H1 (cell line): ENCODE measurements around the gene CDCA5. TPM values are rescaled to one million over a fixed set of nuclear protein-coding genes. Genes with fewer than 3 reads are reported as not detected.
A peak's percentile ranks its signal among the peaks of the same experiment; 100 is the strongest.

Experiments
- CTCF ChIA-PET: fragments of 300-600 bp; sonication (Branson Sonifier 250); formaldehyde crosslinking; loops from one replicate; lab custom pipeline; 2021; ENCODE audit not compliant: partially characterized antibody; lab: Charles Lee
- POLR2A ChIA-PET: fragments of 300-600 bp; sonication (Branson Sonifier 250); formaldehyde crosslinking; loops from one replicate; lab custom pipeline; 2021; ENCODE audit warnings: inconsistent platforms; ENCODE audit not compliant: partially characterized antibody; lab: Charles Lee
- DNase-seq, 2 experiments: peaks; one replicate each; pipeline versions ENCODE4 v3.0.0 to v3.0.0-alpha.2; 2010 to 2022; ENCODE audit warnings: low spot score in 2 of 2, low read depth in 1 of 2, mixed read lengths in 1 of 2
- FAIRE-seq: peaks from 2 replicates; lab custom pipeline; 2011; peaks lifted over from hg19 to GRCh38; lab: Jason Lieb, UNC
- H2AFZ ChIP-seq: 2 replicates; pipeline ENCODE4 v1.8.1; 2012; ENCODE audit warnings: low read length, inconsistent platforms
- H2AK5ac ChIP-seq: 2 replicates; pipeline ENCODE4 v1.6.1; 2013; ENCODE audit warnings: low read depth, low read length
- H2BK120ac ChIP-seq: replicated peaks from 2 replicates; pipeline ENCODE3; 2013; ENCODE audit warnings: low read depth, low read length, inconsistent platforms
- H2BK12ac ChIP-seq: 2 replicates; pipeline ENCODE4 v1.6.1; 2013; ENCODE audit warnings: low read depth, low read length
- H2BK15ac ChIP-seq: 2 replicates; pipeline ENCODE4 v1.6.1; 2013; ENCODE audit warnings: low read length
- H2BK20ac ChIP-seq: 2 replicates; pipeline ENCODE4 v1.6.1; 2013; ENCODE audit warnings: low read length
- H2BK5ac ChIP-seq: 2 replicates; pipeline ENCODE4 v1.6.1; 2013; ENCODE audit warnings: low read depth, low read length
- H3K14ac ChIP-seq: 2 replicates; pipeline ENCODE4 v1.6.1; 2013; ENCODE audit warnings: inconsistent platforms; ENCODE audit not compliant: insufficient read length
- H3K18ac ChIP-seq: 2 replicates; pipeline ENCODE4 v1.6.1; 2013; ENCODE audit warnings: low read length; ENCODE audit errors: extremely low read depth
- H3K23ac ChIP-seq: 2 replicates; pipeline ENCODE4 v1.6.1; 2013; ENCODE audit warnings: inconsistent platforms; ENCODE audit not compliant: insufficient read length
- H3K23me2 ChIP-seq: 2 replicates; pipeline ENCODE4 v1.6.1; 2013; ENCODE audit warnings: low read depth, low read length
- H3K27ac ChIP-seq: 2 replicates; pipeline ENCODE4 v1.6.1; 2011; ENCODE audit warnings: low read depth, low read length, inconsistent platforms
- H3K27me3 ChIP-seq, 4 experiments: replicated peaks in 1 of 4; 1 replicate in 1 of 4; 2 replicates in 3 of 4; pipeline versions ENCODE4 v1.6.1 to v1.8.1; 2011 to 2013; ENCODE audit warnings: low read length in 3 of 4, mild to moderate bottlenecking in 3 of 4, inconsistent platforms in 2 of 4, mixed read lengths in 2 of 4, moderate library complexity in 1 of 4; ENCODE audit not compliant: control insufficient read depth in 3 of 4, insufficient read depth in 3 of 4; ENCODE audit errors: extremely low read depth in 1 of 4
- H3K36me3 ChIP-seq, 4 experiments: 2 replicates each; pipeline versions ENCODE4 v1.6.1 to v1.8.1; 2011 to 2013; ENCODE audit warnings: mild to moderate bottlenecking in 4 of 4, low read length in 3 of 4, moderate library complexity in 2 of 4, control low read depth in 1 of 4, inconsistent platforms in 1 of 4; ENCODE audit not compliant: insufficient read depth in 4 of 4, control insufficient read depth in 2 of 4
- H3K4ac ChIP-seq: replicated peaks from 2 replicates; pipeline ENCODE3; 2013; ENCODE audit warnings: low read length, low read depth, mixed read lengths, inconsistent platforms; ENCODE audit not compliant: insufficient read length
- H3K4me1 ChIP-seq, 4 experiments: replicated peaks in 1 of 4; 1 replicate in 1 of 4; 2 replicates in 3 of 4; pipeline versions ENCODE4 v1.6.1 to v1.8.1; 2011 to 2013; ENCODE audit warnings: low read length in 3 of 4, inconsistent platforms in 2 of 4, mixed read lengths in 1 of 4; ENCODE audit not compliant: insufficient read depth in 4 of 4, control insufficient read depth in 3 of 4
- H3K4me2 ChIP-seq, 2 experiments: 2 replicates each; pipeline versions ENCODE4 v1.6.1 to v1.8.1; 2011 to 2013; ENCODE audit warnings: low read depth in 2 of 2, low read length in 2 of 2, control low read depth in 1 of 2, inconsistent platforms in 1 of 2, mild to moderate bottlenecking in 1 of 2; ENCODE audit not compliant: insufficient read depth in 1 of 2
- H3K4me3 ChIP-seq, 4 experiments: fragments of 200-600, 300-600 bp in 1 of 4; sonication (generic), shearing (Covaris generic), sonication (Bioruptor Twin) in 1 of 4; 2 replicates each; pipeline versions ENCODE4 v1.5.1 to v1.8.1; 2011 to 2016; ENCODE audit warnings: low read length in 4 of 4, low read depth in 3 of 4, control low read depth in 2 of 4, inconsistent platforms in 2 of 4, mild to moderate bottlenecking in 2 of 4, mixed read lengths in 1 of 4, moderate library complexity in 1 of 4; ENCODE audit not compliant: insufficient read depth in 2 of 4; ENCODE audit errors: extremely low read depth in 1 of 4
- H3K56ac ChIP-seq: replicated peaks from 2 replicates; pipeline ENCODE3; 2013; ENCODE audit warnings: low read depth, mild to moderate bottlenecking, mixed read lengths, low read length, inconsistent platforms; ENCODE audit not compliant: insufficient read length
- H3K79me1 ChIP-seq: 2 replicates; pipeline ENCODE4 v1.6.1; 2013; ENCODE audit warnings: low read depth, low read length, control low read depth
- H3K79me2 ChIP-seq, 2 experiments: 2 replicates each; pipeline versions ENCODE4 v1.6.1 to v1.8.1; 2012 to 2013; ENCODE audit warnings: low read length in 2 of 2, mild to moderate bottlenecking in 2 of 2, inconsistent platforms in 1 of 2; ENCODE audit not compliant: insufficient read depth in 2 of 2, control insufficient read depth in 1 of 2
- H3K9ac ChIP-seq, 4 experiments: replicated peaks in 1 of 4; 1 replicate in 1 of 4; 2 replicates in 3 of 4; pipeline versions ENCODE4 v1.6.1 to v1.8.1; 2011 to 2013; ENCODE audit warnings: low read depth in 3 of 4, low read length in 3 of 4, control low read depth in 2 of 4, mild to moderate bottlenecking in 2 of 4, moderate library complexity in 2 of 4, inconsistent platforms in 1 of 4; ENCODE audit errors: extremely low read depth in 1 of 4
- H3K9me3 ChIP-seq, 2 experiments: 2 replicates each; pipeline versions ENCODE4 v1.6.1 to v1.8.1; 2012 to 2013; ENCODE audit warnings: mild to moderate bottlenecking in 2 of 2, moderate library complexity in 2 of 2, control low read depth in 1 of 2, inconsistent platforms in 1 of 2, low read depth in 1 of 2, low read length in 1 of 2, mixed read lengths in 1 of 2; ENCODE audit not compliant: insufficient read depth in 2 of 2
- H4K20me1 ChIP-seq, 2 experiments: replicated peaks in 1 of 2; 2 replicates each; pipeline versions ENCODE3 to v1.8.1; 2011 to 2013; ENCODE audit warnings: inconsistent platforms in 2 of 2, low read length in 2 of 2, mild to moderate bottlenecking in 1 of 2; ENCODE audit not compliant: insufficient read depth in 2 of 2, control insufficient read depth in 1 of 2
- H4K5ac ChIP-seq: 2 replicates; pipeline ENCODE4 v1.6.1; 2013; ENCODE audit warnings: low read length, low read depth, mixed read lengths, inconsistent platforms; ENCODE audit not compliant: insufficient read length
- H4K8ac ChIP-seq: 2 replicates; pipeline ENCODE4 v1.8.0; 2013; ENCODE audit warnings: mild to moderate bottlenecking, moderate library complexity, low read length, inconsistent platforms; ENCODE audit not compliant: insufficient read depth; ENCODE audit errors: extremely low read depth
- H4K91ac ChIP-seq: replicated peaks from 2 replicates; pipeline ENCODE3; 2013; ENCODE audit warnings: low read length, mixed read lengths, inconsistent platforms; ENCODE audit not compliant: insufficient read length
- BACH1 ChIP-seq: IDR thresholded peaks from 2 replicates; pipeline ENCODE4 v1.6.1; 2012; ENCODE audit warnings: low read length, improper control_type of control experiment
- CBX5 ChIP-seq: fragments of 300-800, 300-1000 bp; sonication (generic); IDR thresholded peaks from 2 replicates; pipeline ENCODE4 v1.7.1; 2016; ENCODE audit warnings: antibody characterized with exemption, low read length, low read depth
- CEBPB ChIP-seq: IDR thresholded peaks from 2 replicates; pipeline ENCODE4 v1.6.1; 2012; ENCODE audit warnings: low read depth, low read length
- EZH2 ChIP-seq: fragments of 200-600 bp; sonication (generic); IDR thresholded peaks from 2 replicates; pipeline ENCODE4 v1.7.1; 2012; ENCODE audit warnings: low read depth, mild to moderate bottlenecking, moderate library complexity, low read length, inconsistent platforms; ENCODE audit not compliant: severe bottlenecking
- JUN ChIP-seq: IDR thresholded peaks from 2 replicates; pipeline ENCODE4 v1.6.1; 2011; ENCODE audit warnings: low read depth, mild to moderate bottlenecking, improper control_type of control experiment, low read length
- RFX5 ChIP-seq: IDR thresholded peaks from 2 replicates; pipeline ENCODE4 v1.6.1; 2011; ENCODE audit warnings: low read depth, low read length, improper control_type of control experiment, borderline replicate concordance
- RNF2 ChIP-seq: fragments of 200-900, 300-1000 bp; sonication (generic); IDR thresholded peaks from 2 replicates; pipeline ENCODE4 v1.7.1; 2016; ENCODE audit warnings: borderline replicate concordance, low read depth, mild to moderate bottlenecking, antibody characterized with exemption, low read length; ENCODE audit not compliant: poor library complexity, severe bottlenecking; ENCODE audit errors: missing control alignments
- SIRT6 ChIP-seq: IDR thresholded peaks from one replicate; pipeline ENCODE4 v1.7.1; 2012; ENCODE audit warnings: low read length, inconsistent platforms
- WGBS, 2 experiments: shearing (Covaris generic) in 1 of 2; methylation state at CpG; one replicate each; pipeline versions ENCODE4 v1.1.6 to v1.1.7; 2013 to 2015; ENCODE audit warnings: low lambda C conversion rate in 2 of 2, mixed read lengths in 2 of 2, inconsistent platforms in 1 of 2, low coverage in 1 of 2, missing lambda C conversion rate in 1 of 2; ENCODE audit not compliant: insufficient replicate concordance in 2 of 2, insufficient coverage in 1 of 2, insufficient read length in 1 of 2; ENCODE audit errors: extremely low coverage in 1 of 2, missing lambda C conversion rate in 1 of 2; 5-methylcytosine and 5-hydroxymethylcytosine counted together
- polyA plus RNA-seq, 7 experiments: library from polyadenylated mRNA; depleted of rRNA in 3 of 7; stranded (reverse) in 5 of 7; unstranded in 2 of 7; fragments of >200 nt in 5 of 7; fragments of 200-250 nt in 2 of 7; gene quantifications; 1 replicate in 5 of 7; 2 replicates in 1 of 7; 4 replicates in 1 of 7; pipeline versions ENCODE4 v1.2.1 to v1.2.3, GENCODE V29; 2011 to 2013; ENCODE audit warnings: missing spikeins in 2 of 7, mixed read lengths in 2 of 7
- total RNA-seq: library from RNA; stranded (reverse); fragmentation: NEBNext Ultra II Directional; extraction: Animal tissue kit (Norgen Biotek cat#: 25700); gene quantifications from 2 replicates; pipeline ENCODE4 v1.2.1, GENCODE V29; 2021

CDCA5 gene
- total and polyA plus RNA-seq, 2 of the 8 experiments (the other 6 are each of a cell fraction or from before 2014, with no cell fraction given): 39.2 to 87.0 TPM

DNA sequence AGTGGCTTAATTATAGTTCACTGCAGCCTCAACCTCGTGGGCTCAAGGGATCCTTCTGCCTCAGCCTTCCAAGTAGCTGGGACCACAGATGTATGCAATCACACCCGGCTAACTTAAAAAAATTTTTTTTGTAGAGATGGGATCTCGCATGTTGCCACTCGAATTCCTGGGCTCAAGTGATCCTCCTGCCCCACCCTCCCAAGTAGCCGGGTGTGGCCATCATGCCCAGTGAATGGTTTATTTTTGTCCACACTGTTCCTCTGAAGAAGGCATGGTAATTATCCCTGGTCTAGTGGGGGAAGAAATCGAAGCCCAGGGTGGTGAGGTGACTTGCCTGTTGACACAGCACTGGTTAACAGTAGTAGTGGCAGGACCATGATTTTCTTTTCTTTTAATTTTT is 40.9 kb downstream of the CDCA5 start:
- Histone ChIP-seq H3K36me3 (peaks cover 3 to 12% (median 6%) of the 10 kb centered on the region in 4 experiments; a peak in 4 of 8 replicates), H3K23ac (no peak overlapping the region), H3K9ac (no peak overlapping the region; a peak in 1 of 7 replicates), H3K27me3 (peaks cover 0 to 1% (median under 1%) of the 10 kb centered on the region in 4 experiments; a peak in 2 of 7 replicates), H2AK5ac (no peak overlapping the region), H2BK120ac (no peak overlapping the region), H3K79me1 (peaks cover 2% of the 10 kb centered on the region), H2BK12ac (no peak overlapping the region), H3K9me3 (no peaks in the 10 kb centered on the region), H2BK20ac (no peak overlapping the region), H2BK15ac (no peak overlapping the region), H4K20me1 (peaks cover 11 to 13% of the 10 kb centered on the region in 2 experiments), H3K56ac (no peak overlapping the region), H3K27ac (no peak overlapping the region), H3K4me1 (peaks cover 0 to 5% (median 2%) of the 10 kb centered on the region in 4 experiments; a peak in 5 of 7 replicates), H2BK5ac (no peak overlapping the region), H3K79me2 (peaks cover 0 to 16% of the 10 kb centered on the region in 2 experiments; a peak in 2 of 4 replicates), H4K5ac (no peak overlapping the region), H3K4me3 (no peak overlapping the region), H2AFZ (no peak overlapping the region), H3K4me2 (peak overlapping the region in 1 of 2 experiments; percentile 63; a peak in 1 of 4 replicates), H4K91ac (no peak overlapping the region), H4K8ac (no peak overlapping the region), H3K14ac (no peak overlapping the region), H3K4ac (no peak overlapping the region), H3K18ac (no peak overlapping the region), H3K23me2 (no peaks in the 10 kb centered on the region; the same call in 1 of the 2 replicates)
- 90% methylated on average over 6 of the region's 6 CpGs; no CpG with 5 or more reads in 1 of the 2 experiments for WGBS, 2 experiments
- FAIRE-seq: no peak
- POLR2A ChIA-PET: interaction anchor here (0.8 to 3.5 kb wide), 8 partner anchors 11 to 75 kb away, joined by 3 to 9 read pairs (median 3); partner anchors contain the start of genes ARL2 and ZNHIT2
- CTCF ChIA-PET: interaction anchor here (0.6 to 1.6 kb wide), 5 partner anchors 10 to 127 kb away, joined by 3 to 5 read pairs (median 3); no protein-coding TSS in a partner anchor
- DNase-seq: no peak
- TF ChIP-seq EZH2 (no peak), RNF2 (no peak), JUN (no peak), BACH1 (no peak), CBX5 (no peak), CEBPB (no peak), RFX5 (no peak), SIRT6 (no peak)
